Thyroid gland (tissue), 4 donors: ENCODE data around the gene TMEM207. TPM values are rescaled to one million over a fixed set of nuclear protein-coding genes. Genes with fewer than 3 reads are reported as not detected.

Experiments used
- DNase-seq, 2 donors: peaks; one replicate each; pipeline ENCODE4 v3.0.0-alpha.2; 2019
- H3K27ac ChIP-seq, 3 donors: fragments of 200-600 bp; sonication (generic); 1 replicate in 2 of 3; 2 replicates in 1 of 3; pipeline ENCODE4 v1.5.1; 2016 to 2019; ENCODE audit warnings: mild to moderate bottlenecking in 1 of 3, moderate library complexity in 1 of 3
- H3K27me3 ChIP-seq: fragments of 200-600 bp; sonication (generic); one replicate; pipeline ENCODE4 v1.5.1; 2019
- H3K36me3 ChIP-seq, 2 donors: fragments of 200-600 bp; sonication (generic); one replicate each; pipeline ENCODE4 v1.5.1; 2016 to 2019
- H3K4me1 ChIP-seq, 2 donors: fragments of 200-600 bp; sonication (generic); one replicate each; pipeline ENCODE4 v1.5.1; 2017 to 2019
- H3K4me3 ChIP-seq, 3 donors: fragments of 200-600 bp; sonication (generic); replicated peaks in 1 of 3; 1 replicate in 2 of 3; 2 replicates in 1 of 3; pipeline ENCODE4 v1.5.1; 2016; ENCODE audit warnings: mild to moderate bottlenecking in 1 of 3
- H3K9me3 ChIP-seq: fragments of 200-600 bp; sonication (generic); one replicate; pipeline ENCODE4 v1.5.1; 2017
- POLR2A ChIP-seq, 2 donors: fragments of 450-650 bp; IDR thresholded peaks; one replicate each; pipeline ENCODE4 v1.6.1; 2017; ENCODE audit warnings: antibody characterized with exemption in 2 of 2, mild to moderate bottlenecking in 2 of 2, moderate library complexity in 1 of 2
- WGBS, 2 donors: methylation state at CpG; one replicate each; pipeline ENCODE4 v1.1.5; 2017; 5-methylcytosine and 5-hydroxymethylcytosine counted together
- intact Hi-C: fragments of 100-400 bp; cut with DNase I; formaldehyde crosslinking; loops from one replicate; pipeline ENCODE4 v1.15.1; 2023
- total RNA-seq, 4 donors: library from RNA; depleted of rRNA; stranded (reverse); fragments of >200 nt; gene quantifications; one replicate each; pipeline ENCODE4 v1.2.3, GENCODE V29; 2016
- TF ChIP-seq, protein P1 (sequence below), 6 experiments: fragments of 200-600 bp in 3 of 6; fragments of 450-650 bp in 3 of 6; sonication (generic) in 3 of 6; IDR thresholded peaks; one replicate each; pipeline ENCODE4 v1.5.1; 2016 to 2019; ENCODE audit warnings: antibody characterized with exemption in 6 of 6, mild to moderate bottlenecking in 2 of 6, inconsistent platforms in 1 of 6, moderate library complexity in 1 of 6

Gene TMEM207
- total RNA-seq, 4 donors from 2014 or later: not detected

DNA sequence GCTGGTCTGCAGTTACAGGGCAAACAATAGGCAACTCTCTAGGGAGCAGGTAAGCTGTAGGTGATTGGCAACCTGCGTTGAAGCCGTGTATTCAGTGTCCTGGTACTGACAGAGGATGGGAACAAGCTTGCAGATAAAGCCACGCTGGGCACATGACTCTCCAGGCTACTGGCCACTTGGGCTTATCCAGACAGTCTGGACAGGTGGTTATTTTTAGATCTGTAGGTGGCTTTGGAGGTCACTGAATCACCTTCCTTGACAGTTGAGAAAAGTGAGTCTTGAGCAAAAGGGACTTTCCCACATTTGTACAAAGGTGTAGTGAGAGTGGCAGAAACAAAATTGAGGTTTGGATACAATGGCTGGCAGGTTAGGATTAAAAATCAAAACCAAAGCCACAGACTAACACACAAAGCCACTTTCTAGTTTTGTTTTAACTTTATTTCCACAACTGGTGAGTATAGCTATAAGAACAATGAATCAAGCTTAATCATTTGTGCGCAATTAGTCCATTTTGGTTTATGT, 41.9 kb upstream of the TMEM207 start:
- no peak overlapping the region for H3K4me3 ChIP-seq
- H3K27ac ChIP-seq: no peak overlapping the region
- no peaks in the 10 kb centered on the region for H3K4me1 ChIP-seq
- WGBS, 2 donors: 76 to 81% methylated on average over 4 of the region's 4 CpGs
- no peaks in the 10 kb centered on the region for H3K36me3 ChIP-seq
- TF ChIP-seq, protein P1, sequence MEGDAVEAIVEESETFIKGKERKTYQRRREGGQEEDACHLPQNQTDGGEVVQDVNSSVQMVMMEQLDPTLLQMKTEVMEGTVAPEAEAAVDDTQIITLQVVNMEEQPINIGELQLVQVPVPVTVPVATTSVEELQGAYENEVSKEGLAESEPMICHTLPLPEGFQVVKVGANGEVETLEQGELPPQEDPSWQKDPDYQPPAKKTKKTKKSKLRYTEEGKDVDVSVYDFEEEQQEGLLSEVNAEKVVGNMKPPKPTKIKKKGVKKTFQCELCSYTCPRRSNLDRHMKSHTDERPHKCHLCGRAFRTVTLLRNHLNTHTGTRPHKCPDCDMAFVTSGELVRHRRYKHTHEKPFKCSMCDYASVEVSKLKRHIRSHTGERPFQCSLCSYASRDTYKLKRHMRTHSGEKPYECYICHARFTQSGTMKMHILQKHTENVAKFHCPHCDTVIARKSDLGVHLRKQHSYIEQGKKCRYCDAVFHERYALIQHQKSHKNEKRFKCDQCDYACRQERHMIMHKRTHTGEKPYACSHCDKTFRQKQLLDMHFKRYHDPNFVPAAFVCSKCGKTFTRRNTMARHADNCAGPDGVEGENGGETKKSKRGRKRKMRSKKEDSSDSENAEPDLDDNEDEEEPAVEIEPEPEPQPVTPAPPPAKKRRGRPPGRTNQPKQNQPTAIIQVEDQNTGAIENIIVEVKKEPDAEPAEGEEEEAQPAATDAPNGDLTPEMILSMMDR (IDR thresholded peaks at IDR 0.05): no peak
- TF ChIP-seq POLR2A (IDR thresholded peaks at IDR 0.05): no peak
- H3K27me3 ChIP-seq: no peaks in the 10 kb centered on the region
- intact Hi-C loops: no loop called here
- DNase-seq: no peak
- no peaks in the 10 kb centered on the region for H3K9me3 ChIP-seq

DNA sequence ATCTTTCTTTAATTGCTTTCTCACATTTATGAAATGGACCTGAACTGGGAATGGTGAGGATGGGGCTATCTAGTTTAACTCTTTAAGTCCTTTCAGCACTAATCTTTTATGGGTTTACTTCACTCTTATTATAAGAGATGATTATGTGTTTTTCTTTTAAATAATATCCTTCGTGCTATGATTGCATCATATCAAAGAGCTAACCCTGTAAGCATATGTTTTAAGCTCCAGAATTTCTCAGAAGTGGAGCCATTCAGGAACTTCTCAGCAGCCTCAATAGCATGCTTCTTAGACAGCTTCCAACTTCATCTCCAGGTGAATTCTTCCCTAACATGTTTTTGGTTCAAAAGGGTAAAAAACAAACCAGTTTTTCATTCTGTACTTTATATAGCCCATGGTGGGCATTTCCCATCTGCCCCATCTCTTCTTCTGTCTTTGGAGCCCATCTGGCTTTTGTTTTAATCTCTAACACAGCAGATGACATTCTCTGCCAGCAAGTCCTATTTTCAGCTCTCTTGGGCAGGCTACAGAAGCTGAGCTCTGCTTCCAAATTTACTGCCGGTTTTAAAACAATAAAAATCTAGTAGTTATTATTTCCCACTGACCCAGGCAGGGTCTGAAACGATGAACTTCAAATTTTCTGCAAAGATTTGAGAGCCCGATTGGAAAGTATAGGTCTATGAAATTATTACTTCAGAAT, 37.4 kb upstream of the TMEM207 start:
- no peaks in the 10 kb centered on the region for H3K9me3 ChIP-seq
- WGBS, 2 donors: 84 to 85% methylated on average over 4 of the region's 4 CpGs
- H3K36me3 ChIP-seq: no peaks in the 10 kb centered on the region
- no peak for TF ChIP-seq POLR2A (IDR thresholded peaks at IDR 0.05)
- TF ChIP-seq, protein P1 (IDR thresholded peaks at IDR 0.05): no peak
- DNase-seq: no peak
- no peaks in the 10 kb centered on the region for H3K27me3 ChIP-seq
- intact Hi-C loops: no loop called here
- H3K27ac ChIP-seq: no peak overlapping the region
- H3K4me3 ChIP-seq: no peak overlapping the region
- H3K4me1 ChIP-seq: no peaks in the 10 kb centered on the region

DNA sequence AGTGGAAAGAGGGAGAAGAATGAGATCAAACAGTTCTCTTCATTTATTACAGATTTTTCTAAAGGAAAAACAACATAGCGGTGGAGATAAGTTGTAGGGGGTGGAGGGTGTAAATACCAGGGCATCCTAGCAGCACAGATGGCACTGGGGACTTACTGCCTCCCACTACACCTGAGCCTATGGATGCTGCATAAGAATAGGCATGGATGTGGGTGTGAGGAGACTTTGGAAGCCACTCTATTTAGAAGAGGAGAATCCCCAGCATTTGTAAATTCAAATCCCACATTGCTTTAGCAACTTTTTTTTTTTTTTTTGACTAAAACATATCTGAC, 36.8 kb upstream of the TMEM207 start:
- Histone ChIP-seq H3K36me3 (no peaks in the 10 kb centered on the region), H3K4me3 (no peak overlapping the region), H3K27me3 (no peaks in the 10 kb centered on the region), H3K9me3 (no peaks in the 10 kb centered on the region), H3K4me1 (no peaks in the 10 kb centered on the region), H3K27ac (no peak overlapping the region)
- DNase-seq: no peak
- 16 to 24% methylated on average over 1 of the region's 1 CpG for WGBS, 2 donors
- intact Hi-C loops: no loop called here
- TF ChIP-seq, protein P1 (IDR thresholded peaks at IDR 0.05): no peak
- TF ChIP-seq POLR2A (IDR thresholded peaks at IDR 0.05): no peak

DNA sequence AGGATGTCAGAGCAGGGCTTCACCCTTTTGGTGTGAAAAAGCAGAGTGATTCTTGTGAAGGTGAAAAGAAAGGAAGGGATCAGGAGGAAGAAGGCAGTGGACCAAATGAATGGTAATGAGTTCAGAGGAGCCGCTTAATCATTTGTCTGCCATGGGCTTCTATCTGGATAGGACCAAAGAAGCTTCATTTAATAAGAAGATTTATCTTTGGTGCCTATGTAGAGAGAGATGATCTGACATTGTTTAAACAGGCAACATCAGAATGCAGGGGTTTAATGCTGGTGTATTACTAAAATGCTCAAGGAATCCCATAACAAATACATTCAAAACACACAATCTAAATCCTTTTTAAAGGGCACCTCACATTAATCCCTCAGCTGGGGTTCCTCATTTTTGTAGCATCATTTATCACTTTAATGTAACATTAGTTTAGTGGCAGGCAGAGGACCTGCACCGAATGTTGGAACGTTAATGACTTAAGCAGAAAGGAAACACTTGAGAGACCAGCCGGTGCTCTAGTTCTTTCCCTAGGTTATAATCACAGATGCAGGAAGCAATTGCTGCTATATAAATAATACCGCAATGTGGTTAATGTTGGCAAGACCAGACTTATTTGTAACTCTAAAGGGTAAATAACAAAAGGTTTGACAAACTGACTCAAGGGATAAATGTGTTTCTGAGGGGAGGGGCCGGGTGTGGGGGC, 36.3 kb upstream of the TMEM207 start:
- H3K9me3 ChIP-seq: no peaks in the 10 kb centered on the region
- WGBS, 2 donors: 20 to 22% methylated on average over 6 of the region's 6 CpGs
- intact Hi-C loops: no loop called here

More for the DNA sequence above, 36.3 kb upstream of the TMEM207 start:
- no peaks in the 10 kb centered on the region for H3K4me1 ChIP-seq
- no peak for DNase-seq
- no peaks in the 10 kb centered on the region for H3K27me3 ChIP-seq
- no peak for TF ChIP-seq POLR2A (IDR thresholded peaks at IDR 0.05)
- TF ChIP-seq, protein P1 (IDR thresholded peaks at IDR 0.05): no peak
- no peak overlapping the region for H3K27ac ChIP-seq
- H3K36me3 ChIP-seq: no peaks in the 10 kb centered on the region
- H3K4me3 ChIP-seq: no peak overlapping the region
